Cardiac fibroblast (primary cell): ENCODE measurements around the gene CTBP1.

Experiments
- DNase-seq, 2 donors: peaks; one replicate each; pipeline versions ENCODE4 v3.0.0 to v3.0.0-alpha.2; 2010; ENCODE audit warnings: low read depth in 2 of 2
- H3K4me3 ChIP-seq, 2 donors: replicated peaks in 1 of 2; 1 replicate in 1 of 2; 2 replicates in 1 of 2; pipeline ENCODE4 v1.5.1; 2011; ENCODE audit warnings: low read depth in 2 of 2, low read length in 2 of 2, mild to moderate bottlenecking in 2 of 2, moderate library complexity in 1 of 2
- CTCF ChIP-seq: IDR thresholded peaks from one replicate; pipeline ENCODE4 v1.5.1; 2011; ENCODE audit warnings: low read depth, mild to moderate bottlenecking, low read length, inconsistent platforms

Gene CTBP1

GRCh38 chr4:1199556-1200331, 49.2 kb downstream of the CTBP1 start:
- TF ChIP-seq CTCF, result no peak
- peak overlapping the region in 1 of 2 donors; percentile 59 for H3K4me3 ChIP-seq
- DNase-seq, result no peak

GRCh38 chr4:1198098-1198844, 50.7 kb downstream of the CTBP1 start:
- H3K4me3 ChIP-seq, result no peak overlapping the region
- peak in 1 of 2 donors; percentile 46 for DNase-seq
- TF ChIP-seq CTCF, result no peak

GRCh38 chr4:1196421-1197183, 52.3 kb downstream of the CTBP1 start:
- no peak overlapping the region for H3K4me3 ChIP-seq
- TF ChIP-seq CTCF, result no peak
- no peak for DNase-seq

GRCh38 chr4:1195891-1196401, 53.0 kb downstream of the CTBP1 start:
- TF ChIP-seq CTCF, result no peak
- H3K4me3 ChIP-seq, result no peak overlapping the region
- no peak for DNase-seq

GRCh38 chr4:1195109-1195671, 53.7 kb downstream of the CTBP1 start:
- H3K4me3 ChIP-seq, result no peak overlapping the region
- DNase-seq, result no peak
- no peak for TF ChIP-seq CTCF

GRCh38 chr4:1194010-1194900, 54.7 kb downstream of the CTBP1 start:
- TF ChIP-seq CTCF, result peak; percentile 14
- peak overlapping the region in 1 of 2 donors; percentile 30 for H3K4me3 ChIP-seq
- peak in 1 of 2 donors; percentile 52 for DNase-seq
